Activated gamma-delta T cell treated with anti-CD3 and anti-CD28 coated beads, Interleukin-2, amount 50 U/mL, for 16 hours (primary cell): ENCODE results near the gene ARL13A.
"Not testable (repeated sequence)": the region's sequence is repeated elsewhere in the genome, so short reads cannot be mapped to it uniquely, and the experiment has no call there.

Source experiments
- DNase-seq: peaks from one replicate; pipeline ENCODE4 v3.0.0-alpha.2; 2020; ENCODE audit warnings: low read depth

ARL13A gene

DNA sequence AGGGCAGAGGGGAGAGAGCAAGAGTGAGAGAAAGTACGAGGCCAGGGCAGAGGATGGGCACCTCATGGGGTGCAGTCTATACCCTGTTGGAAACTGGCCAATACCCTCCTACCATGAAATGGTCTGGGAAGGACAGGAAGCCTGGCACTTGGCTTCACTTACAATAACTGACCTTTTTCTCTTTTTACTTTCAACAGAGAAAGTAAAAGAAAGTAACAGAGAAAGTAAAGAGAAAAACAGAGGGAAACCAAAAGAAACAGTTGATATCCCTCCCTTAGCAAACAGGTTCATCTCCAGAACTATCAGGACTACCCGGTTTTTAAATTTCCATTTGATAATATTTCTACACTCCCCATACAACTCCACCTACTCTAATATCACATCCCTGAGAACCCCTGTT, 20.6 kb downstream of the ARL13A start:
- no peak for DNase-seq

DNA sequence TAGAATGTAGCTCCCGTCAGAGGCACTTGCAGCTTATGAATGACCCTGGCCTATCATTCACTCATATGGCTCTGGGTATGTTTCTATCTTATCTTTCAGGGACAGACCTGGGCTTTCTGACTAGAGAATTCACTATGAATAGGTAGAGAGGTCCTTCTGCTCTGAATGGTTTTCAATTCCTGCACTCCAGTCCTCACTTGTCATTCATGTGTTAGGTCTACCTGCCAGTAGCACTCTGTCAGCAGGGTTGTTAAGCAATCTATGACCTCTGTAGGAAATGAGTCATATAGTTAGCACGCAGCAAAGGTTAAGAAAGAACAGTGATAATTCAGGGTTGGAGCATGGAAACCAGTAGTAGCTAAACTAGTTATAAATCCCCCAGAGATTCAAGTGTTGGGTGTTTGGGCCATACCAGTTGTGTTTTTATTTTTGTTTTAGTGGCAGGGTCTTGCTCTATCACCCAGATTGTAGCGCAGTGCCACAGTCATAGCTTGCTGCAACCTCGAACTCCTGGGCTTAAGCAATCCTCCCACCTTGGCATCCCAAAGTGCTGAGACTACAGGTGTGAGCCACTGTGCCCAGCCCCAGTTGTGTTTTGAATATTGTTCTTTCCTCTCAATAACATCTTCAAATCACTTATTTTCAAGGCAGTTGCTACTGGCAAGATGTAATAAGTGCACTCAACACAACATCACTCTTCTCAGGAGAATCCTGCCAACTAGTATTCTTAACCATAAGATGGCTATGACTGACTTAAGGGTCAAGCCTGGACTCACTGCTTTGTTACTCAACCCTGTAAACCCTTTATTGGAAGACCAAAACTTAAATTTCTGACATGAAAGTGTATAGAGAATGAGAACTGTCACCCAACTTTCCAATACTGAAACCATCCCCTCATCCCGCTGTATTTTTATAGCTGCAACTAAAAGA, 25.1 kb downstream of the ARL13A start:
- DNase-seq, result no peak

DNA sequence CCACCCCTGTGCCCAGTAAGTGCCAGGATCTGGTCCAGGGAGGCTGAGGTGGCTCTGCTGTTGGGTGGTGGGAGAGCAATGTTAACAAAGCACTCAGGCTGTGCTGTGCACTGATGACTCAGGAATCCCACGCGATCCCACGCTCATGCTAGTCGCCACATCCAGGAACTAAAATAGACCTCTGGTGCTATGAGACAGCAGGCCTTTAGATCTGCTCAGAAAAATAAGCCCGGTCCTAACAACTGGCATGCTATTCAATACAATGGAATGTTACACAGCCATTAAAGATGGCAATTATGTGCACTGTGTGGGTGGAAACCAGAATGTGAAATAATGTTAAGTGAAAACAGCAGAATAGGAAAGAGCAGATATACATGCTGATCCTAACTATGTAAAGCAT, 26.0 kb downstream of the ARL13A start:
- no peak for DNase-seq

DNA sequence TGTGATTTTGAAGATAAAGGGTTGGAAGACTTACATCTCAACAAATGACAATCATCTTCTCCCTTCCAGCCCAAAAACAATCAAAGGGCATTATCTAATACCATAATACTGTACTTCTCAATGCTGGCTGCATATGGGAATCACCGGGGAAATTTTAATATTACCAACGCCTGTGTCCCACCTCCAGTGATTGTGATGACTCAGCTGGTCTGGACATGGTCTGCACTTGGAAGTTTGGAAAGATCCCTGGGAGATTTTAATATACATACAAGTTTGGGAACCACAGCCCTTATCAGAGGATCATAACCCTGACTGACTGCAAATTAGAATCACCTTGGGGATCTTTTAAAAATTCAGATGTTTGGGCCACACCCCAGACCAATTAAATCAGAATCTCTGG, 29.9 kb downstream of the ARL13A start:
- DNase-seq, result no peak

DNA sequence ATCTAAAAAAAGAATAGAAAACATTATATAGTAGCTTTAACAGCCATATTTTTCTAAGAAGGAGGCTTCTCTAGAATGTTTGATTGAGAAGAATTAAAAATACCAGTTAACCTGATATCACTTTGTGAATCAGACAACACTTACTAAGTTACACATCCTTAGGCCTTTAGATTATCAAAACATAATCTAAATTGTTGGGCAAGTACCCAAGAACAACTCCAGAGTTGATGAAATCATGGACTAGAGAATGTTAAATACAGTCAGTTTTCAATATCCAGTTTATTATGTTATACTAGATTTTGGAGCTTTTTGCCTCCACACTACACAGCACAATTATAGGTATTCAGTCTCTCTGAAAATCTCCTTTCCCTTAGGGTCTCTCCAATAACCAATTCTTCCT, 39.6 kb downstream of the ARL13A start:
- no peak for DNase-seq

DNA sequence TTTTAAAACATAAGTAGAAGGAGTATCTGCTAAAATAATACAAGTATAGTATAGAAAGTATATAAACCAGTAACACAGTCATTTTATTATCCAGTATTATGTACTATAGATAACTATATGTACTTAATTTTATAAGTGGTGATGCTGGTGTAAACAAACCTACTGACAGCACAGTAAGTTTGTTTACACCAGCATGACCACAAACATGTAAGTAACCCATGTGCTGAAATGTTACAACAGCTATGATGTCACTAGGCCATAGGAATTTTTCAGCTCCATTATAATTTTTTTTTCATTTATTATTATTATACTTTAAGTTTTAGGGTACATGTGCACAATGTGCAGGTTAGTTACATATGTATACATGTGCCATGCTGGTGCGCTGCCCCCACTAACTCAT, 42.5 kb downstream of the ARL13A start:
- DNase-seq, result not testable (repeated sequence)

DNA sequence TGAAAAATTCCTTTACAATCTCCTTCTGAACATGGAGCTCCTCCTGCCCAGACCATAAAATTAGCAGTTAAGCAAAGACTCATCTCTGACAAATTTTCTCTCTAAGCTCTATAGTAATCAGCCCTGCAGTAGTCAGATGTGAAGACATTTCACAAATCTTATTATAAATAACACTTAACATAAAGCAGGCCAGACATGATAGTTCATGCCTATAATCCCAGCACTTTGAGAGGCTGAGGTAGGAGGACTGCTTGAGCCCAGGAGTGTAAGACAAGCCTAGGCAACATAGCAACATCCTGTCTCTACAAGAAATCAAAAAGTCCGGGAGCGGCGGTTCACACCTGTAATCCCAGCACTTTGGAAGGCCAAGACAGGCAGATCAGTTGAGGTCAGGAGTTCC, 52.5 kb downstream of the ARL13A start:
- no peak for DNase-seq

DNA sequence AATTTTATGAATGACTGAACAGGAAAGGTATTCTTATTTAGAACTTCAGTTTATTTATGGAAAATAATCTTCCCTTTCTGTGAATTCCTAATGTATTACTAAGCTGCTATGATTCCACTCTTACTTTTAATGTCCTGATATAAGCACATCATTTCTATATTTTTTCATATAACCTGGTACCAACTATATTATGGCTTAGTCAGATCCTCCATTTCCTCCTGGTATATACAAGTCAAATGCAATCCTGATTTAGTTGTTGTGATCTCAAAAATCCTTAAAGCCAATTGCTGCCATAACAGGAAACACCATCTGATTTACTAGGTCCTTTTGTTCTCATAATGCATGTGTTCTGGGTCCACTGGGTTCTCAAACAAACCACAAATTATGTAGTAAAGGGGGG, 55.6 kb downstream of the ARL13A start:
- DNase-seq, result no peak

DNA sequence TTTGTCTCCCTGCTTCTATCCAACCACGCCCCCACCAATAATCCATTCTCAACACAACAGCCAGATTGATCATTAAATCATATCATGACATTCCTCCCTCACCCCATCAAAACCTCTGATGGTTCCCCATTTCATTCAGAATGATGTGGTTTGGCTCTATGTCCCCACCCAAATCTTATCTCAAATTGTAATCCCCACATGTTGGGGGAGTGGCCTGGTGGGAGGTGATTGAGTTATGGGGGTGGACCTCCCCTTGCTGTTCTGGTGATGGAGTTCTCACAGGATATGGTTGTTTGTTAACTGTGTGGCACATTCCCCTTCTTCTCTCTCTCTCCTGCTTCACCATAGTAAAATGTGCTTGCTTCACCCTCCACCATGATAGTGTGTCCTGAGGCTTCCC, 59.1 kb downstream of the ARL13A start:
- DNase-seq, result no peak

DNA sequence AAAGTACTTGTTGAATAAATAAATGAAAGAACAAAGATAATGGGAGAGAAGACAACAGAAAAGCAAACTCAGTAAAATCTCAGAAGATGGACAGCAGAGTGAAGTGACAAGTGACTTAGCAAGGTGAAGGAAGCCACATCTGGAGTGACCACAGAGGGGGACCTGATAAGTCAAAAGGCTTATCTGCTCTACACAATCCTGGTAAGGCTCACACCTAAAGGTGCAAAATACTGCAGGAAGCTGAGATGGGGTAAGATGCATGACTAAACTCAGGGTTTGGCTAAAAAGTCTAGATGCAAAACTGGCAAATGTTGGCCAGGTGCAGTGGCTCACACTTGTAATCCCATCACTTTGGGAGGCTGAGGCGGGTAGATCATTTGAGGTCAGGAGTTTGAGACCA, 60.2 kb downstream of the ARL13A start:
- DNase-seq, result no peak

DNA sequence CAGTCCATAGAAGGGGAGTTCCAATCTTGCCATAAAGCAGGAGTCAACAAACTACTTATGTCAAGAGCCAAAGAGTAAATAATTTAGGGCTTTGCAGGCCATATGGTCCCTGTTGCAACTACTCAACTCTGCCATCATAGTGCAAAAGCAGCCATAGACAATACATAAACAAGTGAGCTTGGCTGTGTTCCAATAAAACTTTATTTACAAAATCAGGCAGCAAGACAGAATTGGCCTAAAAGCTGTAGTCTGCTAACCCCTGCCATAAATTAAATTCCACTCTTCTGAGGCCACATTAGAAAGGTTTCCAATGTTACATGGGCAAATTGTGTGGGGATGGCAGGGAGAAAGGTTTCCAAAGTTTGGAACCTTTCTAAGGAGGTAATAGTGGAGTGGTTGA, 67.7 kb downstream of the ARL13A start:
- DNase-seq, result no peak

DNA sequence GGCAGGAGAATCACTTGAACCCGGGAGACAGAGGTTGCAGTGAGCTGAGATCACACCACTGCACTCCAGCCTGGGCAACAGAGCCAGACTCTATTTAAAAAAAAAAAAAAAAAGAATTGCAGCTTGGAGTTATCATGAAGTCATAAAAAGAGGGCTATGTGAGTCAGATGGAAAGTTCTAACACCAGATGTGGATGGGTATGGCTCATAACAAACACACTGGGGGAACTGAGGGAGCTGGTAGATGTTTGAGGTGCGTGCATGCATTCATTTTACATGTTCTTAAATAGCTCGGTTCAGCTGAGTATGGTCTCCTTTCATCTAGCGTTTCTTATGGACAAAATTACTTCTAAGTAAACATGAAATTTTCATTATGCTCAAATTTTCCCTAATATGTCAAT, 70.7 kb downstream of the ARL13A start:
- DNase-seq, result no peak
